ENCODE results near the gene DCAF17. TPM values are rescaled to one million over a fixed set of nuclear protein-coding genes. Genes with fewer than 3 reads are reported as not detected.

DCAF17 gene
- polyA plus RNA-seq, 1 donor from 2014 or later: 20.3 TPM

GRCh38 chr2:171514908-171515582 is 81.0 kb downstream of the DCAF17 start:
- Histone ChIP-seq H3K4me3 (ENCODE audit: low read length) (no peak overlapping the region), H3K27me3 (ENCODE audit: insufficient read depth, low read depth, low read length) (no peaks in the 10 kb centered on the region), H3K9me3 (ENCODE audit: low read length) (no peaks in the 10 kb centered on the region), H3F3A (ENCODE audit: insufficient read depth, low read length, poor library complexity, severe bottlenecking) (no peaks in the 10 kb centered on the region), H3K9ac (ENCODE audit: low read length) (no peak overlapping the region), H2AFZ (ENCODE audit: low read depth, low read length) (no peak overlapping the region), H3K36me3 (ENCODE audit: insufficient read depth, low read length) (no peaks in the 10 kb centered on the region), H4K20me1 (ENCODE audit: insufficient read depth) (no peaks in the 10 kb centered on the region), H3K9me2 (ENCODE audit: insufficient read depth, low read length) (no peaks in the 10 kb centered on the region), H3K27ac (ENCODE audit: low read length) (no peak overlapping the region), H3K4me2 (ENCODE audit: low read length) (no peak overlapping the region), H3K79me2 (replicated peaks; ENCODE audit: insufficient read depth, low read length) (no peaks in the 10 kb centered on the region)
- no peak for TF ChIP-seq REST (IDR thresholded peaks at IDR 0.05; ENCODE audit: borderline replicate concordance)
- no peak for TF ChIP-seq EP300 (conservative IDR thresholded peaks at IDR 0.05; ENCODE audit: poor library complexity, severe bottlenecking)
- TF ChIP-seq RAD21 (conservative IDR thresholded peaks at IDR 0.05): no peak
- no peak for TF ChIP-seq EZH2 (IDR thresholded peaks at IDR 0.05; ENCODE audit: borderline replicate concordance, insufficient read depth, low read length, poor library complexity, severe bottlenecking)
- TF ChIP-seq MXI1 (conservative IDR thresholded peaks at IDR 0.05; ENCODE audit: poor library complexity, severe bottlenecking): no peak
- no peak for TF ChIP-seq CTCF (IDR thresholded peaks at IDR 0.05; ENCODE audit: poor library complexity, severe bottlenecking)
- TF ChIP-seq POLR2AphosphoS5 (IDR thresholded peaks at IDR 0.05): no peak
- TF ChIP-seq SMC3 (conservative IDR thresholded peaks at IDR 0.05; ENCODE audit: poor library complexity): no peak
- no peak for TF ChIP-seq TAF1 (IDR thresholded peaks at IDR 0.05; ENCODE audit: low read depth)

- Histone ChIP-seq H3K4me3 (ENCODE audit: low read length) (no peak overlapping the region), H3K36me3 (ENCODE audit: insufficient read depth, low read length) (no peaks in the 10 kb centered on the region), H3K27me3 (ENCODE audit: insufficient read depth, low read depth, low read length) (no peaks in the 10 kb centered on the region), H3K9ac (ENCODE audit: low read length) (no peak overlapping the region), H3K9me3 (ENCODE audit: low read length) (no peaks in the 10 kb centered on the region), H3K4me2 (ENCODE audit: low read length) (no peak overlapping the region), H2AFZ (ENCODE audit: low read depth, low read length) (no peak overlapping the region), H3K9me2 (ENCODE audit: insufficient read depth, low read length) (no peaks in the 10 kb centered on the region), H4K20me1 (ENCODE audit: insufficient read depth) (no peaks in the 10 kb centered on the region), H3K79me2 (replicated peaks; ENCODE audit: insufficient read depth, low read length) (no peaks in the 10 kb centered on the region), H3K27ac (ENCODE audit: low read length) (no peak overlapping the region), H3F3A (ENCODE audit: insufficient read depth, low read length, poor library complexity, severe bottlenecking) (no peaks in the 10 kb centered on the region)
- TF ChIP-seq TAF1 (IDR thresholded peaks at IDR 0.05; ENCODE audit: low read depth) (no peak), SMC3 (conservative IDR thresholded peaks at IDR 0.05; ENCODE audit: poor library complexity) (no peak)
Observed at GRCh38 chr2:171515672-171516298, 81.8 kb downstream of the DCAF17 start.
